ENCODE results near the gene FDX2. TPM values are rescaled to one million over a fixed set of nuclear protein-coding genes. Genes with fewer than 3 reads are reported as not detected.
A peak's percentile ranks its signal among the peaks of the same experiment; 100 is the strongest.

The FDX2 gene
- total and polyA plus RNA-seq, 2 of the 13 experiments (the other 11 are each of a cell fraction or from before 2014, with no cell fraction given): 21.0 to 24.7 TPM

DNA sequence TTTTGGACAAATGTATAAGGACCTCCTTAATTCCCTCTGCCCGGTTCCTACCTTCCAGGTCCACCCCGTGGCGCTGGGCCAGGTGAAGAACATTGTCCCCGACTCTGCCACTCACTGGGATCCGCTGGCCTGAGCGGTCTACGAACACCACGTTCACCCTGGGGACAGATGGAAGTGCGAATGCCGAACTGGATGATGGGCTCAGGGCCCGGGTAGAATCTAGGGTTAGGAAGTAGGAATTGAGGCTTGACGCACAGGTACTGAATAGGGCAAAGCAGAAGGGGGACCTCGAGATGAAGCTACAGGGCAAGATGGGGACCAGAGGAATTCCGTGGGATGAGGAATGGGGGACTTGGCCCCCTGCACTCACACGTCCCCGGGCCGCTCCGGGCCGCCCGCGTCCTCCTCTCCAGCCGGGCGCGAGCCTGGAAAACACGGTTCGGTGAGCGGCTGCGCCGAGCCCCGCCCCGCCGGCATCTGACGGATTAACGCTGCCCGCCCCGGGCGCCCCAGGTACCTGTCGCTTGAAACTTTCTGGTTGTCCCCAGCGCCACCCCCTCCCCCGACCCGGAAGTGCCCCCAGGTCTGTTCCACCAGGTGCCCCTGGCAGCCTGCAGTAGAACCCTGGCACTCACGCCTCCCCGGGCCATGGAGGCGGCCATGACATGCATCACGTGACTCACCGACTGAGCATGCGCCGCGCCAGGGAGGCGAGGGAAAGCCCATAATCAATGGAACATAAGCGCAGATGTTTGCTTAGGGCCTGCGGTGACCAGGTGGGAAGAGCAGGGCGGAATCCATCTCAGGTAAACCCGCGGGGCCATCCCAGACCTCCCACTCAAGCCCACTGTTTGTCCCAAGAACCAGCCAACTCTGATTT is at the start of gene FDX2 (continued):
- TF ChIP-seq, protein P1, sequence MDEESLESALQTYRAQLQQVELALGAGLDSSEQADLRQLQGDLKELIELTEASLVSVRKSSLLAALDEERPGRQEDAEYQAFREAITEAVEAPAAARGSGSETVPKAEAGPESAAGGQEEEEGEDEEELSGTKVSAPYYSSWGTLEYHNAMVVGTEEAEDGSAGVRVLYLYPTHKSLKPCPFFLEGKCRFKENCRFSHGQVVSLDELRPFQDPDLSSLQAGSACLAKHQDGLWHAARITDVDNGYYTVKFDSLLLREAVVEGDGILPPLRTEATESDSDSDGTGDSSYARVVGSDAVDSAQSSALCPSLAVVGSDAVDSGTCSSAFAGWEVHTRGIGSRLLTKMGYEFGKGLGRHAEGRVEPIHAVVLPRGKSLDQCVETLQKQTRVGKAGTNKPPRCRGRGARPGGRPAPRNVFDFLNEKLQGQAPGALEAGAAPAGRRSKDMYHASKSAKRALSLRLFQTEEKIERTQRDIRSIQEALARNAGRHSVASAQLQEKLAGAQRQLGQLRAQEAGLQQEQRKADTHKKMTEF (CRISPR knock-in tag; IDR thresholded peaks at IDR 0.05): peak; percentile 73
- no peak for TF ChIP-seq ZNF33A (CRISPR knock-in tag; IDR thresholded peaks at IDR 0.05; ENCODE audit: borderline replicate concordance)
- no peak for TF ChIP-seq TOPORS (CRISPR knock-in tag; IDR thresholded peaks at IDR 0.05)
- TF ChIP-seq EP300 (IDR thresholded peaks at IDR 0.05; ENCODE audit: low read depth in 2 of 2, low read length in 2 of 2): no peak
- no peak; the same call in 1 of the 2 replicates for TF ChIP-seq EP300 (CRISPR knock-in tag; IDR thresholded peaks at IDR 0.05; ENCODE audit: borderline replicate concordance)
- no peak for TF ChIP-seq ZFP37 (CRISPR knock-in tag; IDR thresholded peaks at IDR 0.05; ENCODE audit: borderline replicate concordance)
- TF ChIP-seq TEAD3 (CRISPR knock-in tag; optimal IDR thresholded peaks at IDR 0.05; ENCODE audit: borderline replicate concordance): peak; percentile 9
- TF ChIP-seq GZF1 (CRISPR knock-in tag; IDR thresholded peaks at IDR 0.05): peak; percentile 99
- no peak for TF ChIP-seq ZNF121 (CRISPR knock-in tag; IDR thresholded peaks at IDR 0.05)
- TF ChIP-seq, protein P2, sequence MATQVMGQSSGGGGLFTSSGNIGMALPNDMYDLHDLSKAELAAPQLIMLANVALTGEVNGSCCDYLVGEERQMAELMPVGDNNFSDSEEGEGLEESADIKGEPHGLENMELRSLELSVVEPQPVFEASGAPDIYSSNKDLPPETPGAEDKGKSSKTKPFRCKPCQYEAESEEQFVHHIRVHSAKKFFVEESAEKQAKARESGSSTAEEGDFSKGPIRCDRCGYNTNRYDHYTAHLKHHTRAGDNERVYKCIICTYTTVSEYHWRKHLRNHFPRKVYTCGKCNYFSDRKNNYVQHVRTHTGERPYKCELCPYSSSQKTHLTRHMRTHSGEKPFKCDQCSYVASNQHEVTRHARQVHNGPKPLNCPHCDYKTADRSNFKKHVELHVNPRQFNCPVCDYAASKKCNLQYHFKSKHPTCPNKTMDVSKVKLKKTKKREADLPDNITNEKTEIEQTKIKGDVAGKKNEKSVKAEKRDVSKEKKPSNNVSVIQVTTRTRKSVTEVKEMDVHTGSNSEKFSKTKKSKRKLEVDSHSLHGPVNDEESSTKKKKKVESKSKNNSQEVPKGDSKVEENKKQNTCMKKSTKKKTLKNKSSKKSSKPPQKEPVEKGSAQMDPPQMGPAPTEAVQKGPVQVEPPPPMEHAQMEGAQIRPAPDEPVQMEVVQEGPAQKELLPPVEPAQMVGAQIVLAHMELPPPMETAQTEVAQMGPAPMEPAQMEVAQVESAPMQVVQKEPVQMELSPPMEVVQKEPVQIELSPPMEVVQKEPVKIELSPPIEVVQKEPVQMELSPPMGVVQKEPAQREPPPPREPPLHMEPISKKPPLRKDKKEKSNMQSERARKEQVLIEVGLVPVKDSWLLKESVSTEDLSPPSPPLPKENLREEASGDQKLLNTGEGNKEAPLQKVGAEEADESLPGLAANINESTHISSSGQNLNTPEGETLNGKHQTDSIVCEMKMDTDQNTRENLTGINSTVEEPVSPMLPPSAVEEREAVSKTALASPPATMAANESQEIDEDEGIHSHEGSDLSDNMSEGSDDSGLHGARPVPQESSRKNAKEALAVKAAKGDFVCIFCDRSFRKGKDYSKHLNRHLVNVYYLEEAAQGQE (IDR thresholded peaks at IDR 0.05; ENCODE audit: borderline replicate concordance in 1 of 2, low read depth in 1 of 2, low read length in 2 of 2): no peak
- TF ChIP-seq, protein P3, sequence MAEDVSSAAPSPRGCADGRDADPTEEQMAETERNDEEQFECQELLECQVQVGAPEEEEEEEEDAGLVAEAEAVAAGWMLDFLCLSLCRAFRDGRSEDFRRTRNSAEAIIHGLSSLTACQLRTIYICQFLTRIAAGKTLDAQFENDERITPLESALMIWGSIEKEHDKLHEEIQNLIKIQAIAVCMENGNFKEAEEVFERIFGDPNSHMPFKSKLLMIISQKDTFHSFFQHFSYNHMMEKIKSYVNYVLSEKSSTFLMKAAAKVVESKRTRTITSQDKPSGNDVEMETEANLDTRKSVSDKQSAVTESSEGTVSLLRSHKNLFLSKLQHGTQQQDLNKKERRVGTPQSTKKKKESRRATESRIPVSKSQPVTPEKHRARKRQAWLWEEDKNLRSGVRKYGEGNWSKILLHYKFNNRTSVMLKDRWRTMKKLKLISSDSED (CRISPR knock-in tag; IDR thresholded peaks at IDR 0.05): no peak
- TF ChIP-seq FOXK1 (CRISPR knock-in tag; IDR thresholded peaks at IDR 0.05; ENCODE audit: borderline replicate concordance, low read depth): peak; percentile 58; the same call in 1 of the 2 replicates
- TF ChIP-seq, protein P4, sequence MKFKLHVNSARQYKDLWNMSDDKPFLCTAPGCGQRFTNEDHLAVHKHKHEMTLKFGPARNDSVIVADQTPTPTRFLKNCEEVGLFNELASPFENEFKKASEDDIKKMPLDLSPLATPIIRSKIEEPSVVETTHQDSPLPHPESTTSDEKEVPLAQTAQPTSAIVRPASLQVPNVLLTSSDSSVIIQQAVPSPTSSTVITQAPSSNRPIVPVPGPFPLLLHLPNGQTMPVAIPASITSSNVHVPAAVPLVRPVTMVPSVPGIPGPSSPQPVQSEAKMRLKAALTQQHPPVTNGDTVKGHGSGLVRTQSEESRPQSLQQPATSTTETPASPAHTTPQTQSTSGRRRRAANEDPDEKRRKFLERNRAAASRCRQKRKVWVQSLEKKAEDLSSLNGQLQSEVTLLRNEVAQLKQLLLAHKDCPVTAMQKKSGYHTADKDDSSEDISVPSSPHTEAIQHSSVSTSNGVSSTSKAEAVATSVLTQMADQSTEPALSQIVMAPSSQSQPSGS (CRISPR knock-in tag; IDR thresholded peaks at IDR 0.05): 0 out of 2 replicates have a peak, but pooled peaks have one; percentile 12
- TF ChIP-seq, protein P5, sequence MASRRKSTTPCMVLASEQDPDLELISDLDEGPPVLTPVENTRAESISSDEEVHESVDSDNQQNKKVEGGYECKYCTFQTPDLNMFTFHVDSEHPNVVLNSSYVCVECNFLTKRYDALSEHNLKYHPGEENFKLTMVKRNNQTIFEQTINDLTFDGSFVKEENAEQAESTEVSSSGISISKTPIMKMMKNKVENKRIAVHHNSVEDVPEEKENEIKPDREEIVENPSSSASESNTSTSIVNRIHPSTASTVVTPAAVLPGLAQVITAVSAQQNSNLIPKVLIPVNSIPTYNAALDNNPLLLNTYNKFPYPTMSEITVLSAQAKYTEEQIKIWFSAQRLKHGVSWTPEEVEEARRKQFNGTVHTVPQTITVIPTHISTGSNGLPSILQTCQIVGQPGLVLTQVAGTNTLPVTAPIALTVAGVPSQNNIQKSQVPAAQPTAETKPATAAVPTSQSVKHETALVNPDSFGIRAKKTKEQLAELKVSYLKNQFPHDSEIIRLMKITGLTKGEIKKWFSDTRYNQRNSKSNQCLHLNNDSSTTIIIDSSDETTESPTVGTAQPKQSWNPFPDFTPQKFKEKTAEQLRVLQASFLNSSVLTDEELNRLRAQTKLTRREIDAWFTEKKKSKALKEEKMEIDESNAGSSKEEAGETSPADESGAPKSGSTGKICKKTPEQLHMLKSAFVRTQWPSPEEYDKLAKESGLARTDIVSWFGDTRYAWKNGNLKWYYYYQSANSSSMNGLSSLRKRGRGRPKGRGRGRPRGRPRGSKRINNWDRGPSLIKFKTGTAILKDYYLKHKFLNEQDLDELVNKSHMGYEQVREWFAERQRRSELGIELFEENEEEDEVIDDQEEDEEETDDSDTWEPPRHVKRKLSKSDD (CRISPR knock-in tag; IDR thresholded peaks at IDR 0.05; ENCODE audit: low read depth): peak; percentile 76
- peak; percentile 69; the same call in 1 of the 2 replicates for TF ChIP-seq ZNF543 (CRISPR knock-in tag; IDR thresholded peaks at IDR 0.05)
- no peak for TF ChIP-seq ATAD3A (CRISPR knock-in tag; IDR thresholded peaks at IDR 0.05)
- no peak for TF ChIP-seq ZNF703 (CRISPR knock-in tag; IDR thresholded peaks at IDR 0.05; ENCODE audit: borderline replicate concordance)
- TF ChIP-seq NFIC (IDR thresholded peaks at IDR 0.05; ENCODE audit: low read length): no peak
